Measurements from ENCODE around the gene LOC101059915.

Gene LOC101059915

DNA sequence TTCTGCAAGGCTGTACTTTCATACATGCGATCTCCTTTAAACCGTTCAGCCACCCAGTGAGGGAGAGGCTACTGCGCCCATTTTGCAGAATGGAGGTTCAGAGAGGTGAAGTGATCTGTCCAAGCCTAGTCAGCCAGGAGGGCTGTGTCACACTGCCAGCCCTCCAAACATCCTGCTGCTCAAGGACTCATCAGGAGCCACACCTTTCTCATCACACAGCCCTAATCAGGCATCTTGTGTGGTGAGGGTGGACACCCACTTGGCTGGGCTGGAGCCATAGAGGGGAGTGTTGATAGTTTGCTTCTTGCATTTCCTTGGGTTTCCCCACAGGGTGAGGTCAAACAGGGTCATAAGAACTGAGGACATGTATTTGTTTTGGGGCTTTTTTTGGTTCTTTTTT is 43.6 kb upstream of the LOC101059915 start:
- DNase-seq = no peak
- H3K4me1 ChIP-seq (ENCODE audit: control insufficient read depth, insufficient read depth, low read length) = no peaks in the 10 kb centered on the region
- no peak overlapping the region for H3K4me3 ChIP-seq (ENCODE audit: low read length)
- no peaks in the 10 kb centered on the region for H3K36me3 ChIP-seq (ENCODE audit: control insufficient read depth, insufficient read depth, low read length)
- H3K9ac ChIP-seq (ENCODE audit: extremely low read depth, low read length, poor library complexity, severe bottlenecking) = no peak overlapping the region
- TF ChIP-seq, protein P1, sequence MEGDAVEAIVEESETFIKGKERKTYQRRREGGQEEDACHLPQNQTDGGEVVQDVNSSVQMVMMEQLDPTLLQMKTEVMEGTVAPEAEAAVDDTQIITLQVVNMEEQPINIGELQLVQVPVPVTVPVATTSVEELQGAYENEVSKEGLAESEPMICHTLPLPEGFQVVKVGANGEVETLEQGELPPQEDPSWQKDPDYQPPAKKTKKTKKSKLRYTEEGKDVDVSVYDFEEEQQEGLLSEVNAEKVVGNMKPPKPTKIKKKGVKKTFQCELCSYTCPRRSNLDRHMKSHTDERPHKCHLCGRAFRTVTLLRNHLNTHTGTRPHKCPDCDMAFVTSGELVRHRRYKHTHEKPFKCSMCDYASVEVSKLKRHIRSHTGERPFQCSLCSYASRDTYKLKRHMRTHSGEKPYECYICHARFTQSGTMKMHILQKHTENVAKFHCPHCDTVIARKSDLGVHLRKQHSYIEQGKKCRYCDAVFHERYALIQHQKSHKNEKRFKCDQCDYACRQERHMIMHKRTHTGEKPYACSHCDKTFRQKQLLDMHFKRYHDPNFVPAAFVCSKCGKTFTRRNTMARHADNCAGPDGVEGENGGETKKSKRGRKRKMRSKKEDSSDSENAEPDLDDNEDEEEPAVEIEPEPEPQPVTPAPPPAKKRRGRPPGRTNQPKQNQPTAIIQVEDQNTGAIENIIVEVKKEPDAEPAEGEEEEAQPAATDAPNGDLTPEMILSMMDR (conservative IDR thresholded peaks at IDR 0.05) = no peak
- Mint-ChIP-seq H3K4me3 (no peak overlapping the region), H3K27ac (no peak overlapping the region), H3K4me1 (no peaks in the 10 kb centered on the region), H3K36me3 (ENCODE audit: low read depth) (no peaks in the 10 kb centered on the region), H3K9me3 (peaks cover 72% of the 10 kb centered on the region), H3K27me3 (ENCODE audit: insufficient read depth) (no peaks in the 10 kb centered on the region)
- no peaks in the 10 kb centered on the region for H3K27me3 ChIP-seq (ENCODE audit: control insufficient read depth, insufficient read depth, low read length, poor library complexity, severe bottlenecking)
- H3K9me3 ChIP-seq (ENCODE audit: control insufficient read depth, low read length) = no peaks in the 10 kb centered on the region
- 93% methylated on average over 2 to 3 of the region's 3 CpGs for WGBS, 2 experiments (ENCODE audit: insufficient coverage in 1 of 2, insufficient read length in 1 of 2)
- no peak overlapping the region for H3K27ac ChIP-seq (ENCODE audit: low read depth, low read length)

DNA sequence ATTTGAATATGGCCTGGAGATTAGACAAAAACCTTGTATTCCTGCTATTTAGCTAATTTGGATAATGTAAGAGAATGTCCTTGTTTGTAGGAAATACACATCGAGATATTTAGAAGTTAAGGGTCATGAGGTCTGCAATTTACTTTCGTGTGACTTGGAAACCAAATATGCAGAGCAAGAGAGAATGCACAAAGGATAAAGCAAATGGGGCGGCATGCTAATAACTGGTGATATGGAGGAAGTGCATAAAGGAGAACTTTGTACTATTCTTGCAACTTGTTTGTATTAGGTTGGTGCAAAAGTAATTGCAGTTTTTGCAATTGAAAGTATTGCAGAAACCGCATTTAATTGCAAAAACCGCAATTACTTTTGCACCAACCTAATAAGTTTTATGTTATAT is 41.9 kb upstream of the LOC101059915 start:
- no peaks in the 10 kb centered on the region for H3K4me1 Mint-ChIP-seq
- Histone ChIP-seq H3K27ac (ENCODE audit: low read depth, low read length) (no peak overlapping the region), H3K9ac (ENCODE audit: extremely low read depth, low read length, poor library complexity, severe bottlenecking) (no peak overlapping the region), H3K4me3 (ENCODE audit: low read length) (no peak overlapping the region), H3K4me1 (ENCODE audit: control insufficient read depth, insufficient read depth, low read length) (no peaks in the 10 kb centered on the region), H3K27me3 (ENCODE audit: control insufficient read depth, insufficient read depth, low read length, poor library complexity, severe bottlenecking) (no peaks in the 10 kb centered on the region), H3K36me3 (ENCODE audit: control insufficient read depth, insufficient read depth, low read length) (no peaks in the 10 kb centered on the region), H3K9me3 (ENCODE audit: control insufficient read depth, low read length) (no peaks in the 10 kb centered on the region)
- TF ChIP-seq, protein P1 (conservative IDR thresholded peaks at IDR 0.05) = no peak
- peaks cover 67% of the 10 kb centered on the region for H3K9me3 Mint-ChIP-seq
- 94 to 96% methylated on average over 3 of the region's 5 CpGs for WGBS, 2 experiments (ENCODE audit: insufficient coverage in 1 of 2, insufficient read length in 1 of 2)
- H3K27ac Mint-ChIP-seq = no peak overlapping the region
- no peak overlapping the region for H3K4me3 Mint-ChIP-seq
- no peaks in the 10 kb centered on the region for H3K36me3 Mint-ChIP-seq (ENCODE audit: low read depth)
- DNase-seq = no peak
- no peaks in the 10 kb centered on the region for H3K27me3 Mint-ChIP-seq (ENCODE audit: insufficient read depth)

DNA sequence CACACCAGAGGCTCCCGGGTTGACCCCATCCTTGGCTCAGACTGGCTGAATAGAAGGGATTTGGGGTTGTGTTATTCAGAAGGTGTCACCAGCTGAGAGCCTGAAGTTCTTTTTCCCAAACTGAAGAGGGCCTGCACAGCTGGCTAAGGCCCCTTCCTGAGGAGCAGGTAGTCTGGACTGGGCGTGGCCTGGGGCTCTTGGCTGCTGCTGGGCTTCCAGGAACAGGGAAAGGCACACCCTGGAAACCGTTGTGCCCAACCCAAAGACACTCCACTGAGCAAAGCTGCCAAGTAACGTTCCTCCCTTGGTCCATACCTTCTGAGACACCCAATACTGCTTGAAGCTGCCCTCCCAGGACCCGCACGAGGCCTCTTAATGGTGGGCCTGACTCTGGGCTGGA is 40.8 kb upstream of the LOC101059915 start:
- peaks cover 57% of the 10 kb centered on the region for H3K9me3 Mint-ChIP-seq
- H3K4me3 Mint-ChIP-seq = no peak overlapping the region
- Histone ChIP-seq H3K4me3 (ENCODE audit: low read length) (no peak overlapping the region), H3K4me1 (ENCODE audit: control insufficient read depth, insufficient read depth, low read length) (no peaks in the 10 kb centered on the region), H3K9ac (ENCODE audit: extremely low read depth, low read length, poor library complexity, severe bottlenecking) (no peak overlapping the region), H3K9me3 (ENCODE audit: control insufficient read depth, low read length) (no peaks in the 10 kb centered on the region), H3K36me3 (ENCODE audit: control insufficient read depth, insufficient read depth, low read length) (no peaks in the 10 kb centered on the region), H3K27ac (ENCODE audit: low read depth, low read length) (no peak overlapping the region), H3K27me3 (ENCODE audit: control insufficient read depth, insufficient read depth, low read length, poor library complexity, severe bottlenecking) (no peaks in the 10 kb centered on the region)
- no peaks in the 10 kb centered on the region for H3K36me3 Mint-ChIP-seq (ENCODE audit: low read depth)
- H3K27me3 Mint-ChIP-seq (ENCODE audit: insufficient read depth) = no peaks in the 10 kb centered on the region
- TF ChIP-seq, protein P1 (conservative IDR thresholded peaks at IDR 0.05) = no peak
- no peaks in the 10 kb centered on the region for H3K4me1 Mint-ChIP-seq
- no peak overlapping the region for H3K27ac Mint-ChIP-seq
- 90 to 92% methylated on average over 2 to 6 of the region's 6 CpGs for WGBS, 2 experiments (ENCODE audit: insufficient coverage in 1 of 2, insufficient read length in 1 of 2)
- no peak for DNase-seq
